Endothelial cell (in vitro differentiated cells): Measurements from ENCODE around the gene FAM110D. TPM values are rescaled to one million over a fixed set of nuclear protein-coding genes. Genes with fewer than 3 reads are reported as not detected.

Source experiments
- DNase-seq: peaks from one replicate; pipeline ENCODE4 v3.0.0; 2021; ENCODE audit warnings: low spot score
- H3K27ac Mint-ChIP-seq: one replicate; pipeline ENCODE4 v1.8.0; 2021; ENCODE audit warnings: mixed read lengths, inconsistent platforms; ENCODE audit not compliant: unreplicated experiment
- H3K27me3 Mint-ChIP-seq: one replicate; pipeline ENCODE4 v1.8.0; 2021; ENCODE audit warnings: mild to moderate bottlenecking, moderate library complexity, mixed read lengths, inconsistent platforms; ENCODE audit not compliant: unreplicated experiment
- H3K36me3 Mint-ChIP-seq: one replicate; pipeline ENCODE4 v1.8.0; 2021; ENCODE audit warnings: mild to moderate bottlenecking, low read depth, mixed read lengths, inconsistent platforms; ENCODE audit not compliant: unreplicated experiment
- H3K4me1 Mint-ChIP-seq: one replicate; pipeline ENCODE4 v1.8.0; 2021; ENCODE audit warnings: mild to moderate bottlenecking, mixed read lengths, inconsistent platforms; ENCODE audit not compliant: unreplicated experiment
- H3K4me3 Mint-ChIP-seq: one replicate; pipeline ENCODE4 v1.8.0; 2021; ENCODE audit warnings: mild to moderate bottlenecking, mixed read lengths, inconsistent platforms; ENCODE audit not compliant: unreplicated experiment
- H3K9me3 Mint-ChIP-seq: one replicate; pipeline ENCODE4 v1.8.0; 2021; ENCODE audit warnings: mixed read lengths, inconsistent platforms; ENCODE audit not compliant: unreplicated experiment
- total RNA-seq: library from RNA; stranded (reverse); fragmentation: NEBNext Ultra II Directional; extraction: Animal tissue kit (Norgen Biotek cat#: 25700); gene quantifications from one replicate; pipeline ENCODE4 v1.2.1, GENCODE V29; 2021; ENCODE audit not compliant: unreplicated experiment
- TF ChIP-seq, protein P1 (sequence below): fragments of 200-600 bp; sonication (generic); IDR thresholded peaks from one replicate; pipeline ENCODE4 v1.5.0; 2021; ENCODE audit warnings: antibody characterized with exemption; ENCODE audit not compliant: unreplicated experiment

Gene FAM110D
- total RNA-seq, 1 donor from 2014 or later, result 13.5 TPM

DNA sequence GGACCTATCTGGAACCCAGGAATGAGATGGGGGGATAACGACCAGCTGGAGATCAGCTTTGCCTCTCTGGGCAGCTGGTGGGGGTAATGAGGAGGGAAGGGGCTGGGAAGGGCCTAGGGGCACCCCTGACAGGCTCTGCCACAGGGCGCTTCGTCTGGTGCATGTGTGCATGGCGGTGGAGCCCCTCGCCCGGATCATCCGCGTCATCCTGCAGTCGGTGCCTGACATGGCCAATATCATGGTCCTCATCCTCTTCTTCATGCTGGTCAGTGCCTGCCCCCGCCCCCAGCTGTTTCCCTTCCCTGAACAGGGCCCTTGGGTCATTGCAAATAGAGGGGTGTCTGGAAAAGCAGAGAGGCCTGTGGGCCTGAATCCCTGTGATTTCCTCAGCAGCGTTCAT lies 38.9 kb downstream of the FAM110D start:
- Mint-ChIP-seq H3K36me3 (no peaks in the 10 kb centered on the region), H3K27me3 (peaks cover 3% of the 10 kb centered on the region), H3K27ac (no peak overlapping the region), H3K9me3 (no peaks in the 10 kb centered on the region), H3K4me3 (no peak overlapping the region), H3K4me1 (no peaks in the 10 kb centered on the region)
- TF ChIP-seq, protein P1, sequence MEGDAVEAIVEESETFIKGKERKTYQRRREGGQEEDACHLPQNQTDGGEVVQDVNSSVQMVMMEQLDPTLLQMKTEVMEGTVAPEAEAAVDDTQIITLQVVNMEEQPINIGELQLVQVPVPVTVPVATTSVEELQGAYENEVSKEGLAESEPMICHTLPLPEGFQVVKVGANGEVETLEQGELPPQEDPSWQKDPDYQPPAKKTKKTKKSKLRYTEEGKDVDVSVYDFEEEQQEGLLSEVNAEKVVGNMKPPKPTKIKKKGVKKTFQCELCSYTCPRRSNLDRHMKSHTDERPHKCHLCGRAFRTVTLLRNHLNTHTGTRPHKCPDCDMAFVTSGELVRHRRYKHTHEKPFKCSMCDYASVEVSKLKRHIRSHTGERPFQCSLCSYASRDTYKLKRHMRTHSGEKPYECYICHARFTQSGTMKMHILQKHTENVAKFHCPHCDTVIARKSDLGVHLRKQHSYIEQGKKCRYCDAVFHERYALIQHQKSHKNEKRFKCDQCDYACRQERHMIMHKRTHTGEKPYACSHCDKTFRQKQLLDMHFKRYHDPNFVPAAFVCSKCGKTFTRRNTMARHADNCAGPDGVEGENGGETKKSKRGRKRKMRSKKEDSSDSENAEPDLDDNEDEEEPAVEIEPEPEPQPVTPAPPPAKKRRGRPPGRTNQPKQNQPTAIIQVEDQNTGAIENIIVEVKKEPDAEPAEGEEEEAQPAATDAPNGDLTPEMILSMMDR, result no peak
- DNase-seq, result no peak

DNA sequence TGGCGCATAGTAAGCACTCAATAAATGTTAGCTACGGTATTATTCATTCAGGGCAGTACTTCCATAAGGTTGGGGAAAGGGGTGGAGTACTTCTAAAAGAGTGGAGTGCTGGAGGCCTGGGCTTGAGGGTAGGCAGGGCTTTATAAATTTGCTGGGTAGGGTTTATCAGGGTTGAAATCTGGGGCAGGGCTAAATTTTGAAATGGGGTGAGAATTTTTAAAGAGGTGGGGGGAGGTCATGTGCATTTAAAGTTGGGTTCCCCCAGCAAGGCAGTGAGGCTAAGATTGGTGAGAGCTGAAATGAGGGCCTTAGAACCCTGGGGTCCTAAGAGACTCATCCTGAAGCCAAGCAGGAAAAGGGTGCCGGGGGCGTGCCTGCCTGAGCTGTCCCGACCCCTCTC lies 41.5 kb downstream of the FAM110D start:
- H3K27ac Mint-ChIP-seq, result no peak overlapping the region
- no peak overlapping the region for H3K4me3 Mint-ChIP-seq
- TF ChIP-seq, protein P1, result no peak
- H3K9me3 Mint-ChIP-seq, result no peaks in the 10 kb centered on the region
- peaks cover 3% of the 10 kb centered on the region for H3K4me1 Mint-ChIP-seq
- H3K36me3 Mint-ChIP-seq, result no peaks in the 10 kb centered on the region
- DNase-seq, result no peak
- peaks cover 3% of the 10 kb centered on the region for H3K27me3 Mint-ChIP-seq

DNA sequence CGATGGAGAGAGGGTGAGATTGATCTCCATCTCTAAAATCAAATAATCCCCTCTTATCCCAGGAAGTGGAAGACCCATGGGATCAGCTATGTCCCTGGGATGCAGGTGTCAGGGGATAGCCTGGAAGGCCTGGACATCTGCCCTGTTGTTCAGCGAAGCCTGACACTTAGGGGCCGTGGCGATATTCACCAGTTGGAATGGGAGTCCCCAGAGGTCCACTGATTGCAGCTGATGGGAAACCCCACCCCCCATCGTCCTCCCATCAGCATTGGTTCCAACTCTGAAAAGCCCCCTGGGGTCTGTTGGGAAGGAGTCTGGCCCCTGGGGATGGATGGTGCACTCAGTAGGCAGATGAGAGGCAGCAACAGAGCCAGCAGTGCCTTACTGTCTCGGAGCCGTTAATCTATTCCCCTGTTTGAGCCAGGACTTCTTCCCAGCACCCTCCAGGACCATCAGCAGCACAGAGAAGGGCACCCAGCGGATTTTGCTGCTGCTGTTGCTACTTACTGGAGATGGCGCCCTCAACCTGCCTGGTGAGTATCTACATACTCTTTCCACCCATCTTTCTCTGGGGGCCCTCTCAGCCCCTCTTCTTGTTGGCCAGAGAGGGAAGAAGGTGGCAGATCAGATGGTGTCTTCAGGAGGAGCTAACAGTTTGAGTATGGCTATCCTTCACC lies 44.9 kb downstream of the FAM110D start:
- Mint-ChIP-seq H3K27ac (no peak overlapping the region), H3K27me3 (peaks cover 7% of the 10 kb centered on the region), H3K4me3 (no peak overlapping the region), H3K4me1 (peaks cover 3% of the 10 kb centered on the region), H3K36me3 (no peaks in the 10 kb centered on the region), H3K9me3 (no peaks in the 10 kb centered on the region)
- DNase-seq, result no peak
- TF ChIP-seq, protein P1, result no peak

DNA sequence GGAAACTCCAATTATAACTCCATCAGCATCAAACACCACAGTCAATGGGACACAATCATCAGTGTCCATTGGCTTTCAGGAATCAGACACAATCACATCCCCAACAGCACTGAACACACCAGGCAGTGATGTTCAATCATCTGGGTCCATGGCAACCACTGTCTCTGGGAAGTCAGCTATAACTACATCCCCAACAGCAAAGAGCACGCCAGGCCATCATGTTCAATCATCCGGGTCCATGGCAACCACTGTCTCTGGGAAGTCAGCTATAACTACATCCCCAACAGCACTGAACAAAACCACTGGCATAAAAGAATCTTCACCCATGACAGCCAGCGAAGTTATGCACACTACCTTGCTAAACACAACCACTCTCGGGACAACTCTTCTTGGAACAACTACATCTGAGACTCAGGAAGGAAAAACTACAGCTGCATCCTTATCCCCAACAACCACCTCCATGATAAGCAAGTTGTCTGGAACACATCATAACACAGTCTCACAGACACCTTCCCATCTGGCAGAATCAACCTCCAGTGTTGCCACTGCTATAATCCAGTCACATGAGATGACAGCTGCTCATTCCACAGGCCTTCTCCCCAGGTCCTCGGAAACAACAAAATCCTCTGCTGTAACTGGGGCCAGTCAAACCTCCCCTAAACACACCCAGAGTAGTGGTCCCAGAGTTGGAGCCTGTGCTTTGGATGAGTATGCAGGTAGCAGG lies 51.4 kb downstream of the FAM110D start:
- H3K4me1 Mint-ChIP-seq, result peaks cover 8% of the 10 kb centered on the region
- no peaks in the 10 kb centered on the region for H3K36me3 Mint-ChIP-seq

DNA sequence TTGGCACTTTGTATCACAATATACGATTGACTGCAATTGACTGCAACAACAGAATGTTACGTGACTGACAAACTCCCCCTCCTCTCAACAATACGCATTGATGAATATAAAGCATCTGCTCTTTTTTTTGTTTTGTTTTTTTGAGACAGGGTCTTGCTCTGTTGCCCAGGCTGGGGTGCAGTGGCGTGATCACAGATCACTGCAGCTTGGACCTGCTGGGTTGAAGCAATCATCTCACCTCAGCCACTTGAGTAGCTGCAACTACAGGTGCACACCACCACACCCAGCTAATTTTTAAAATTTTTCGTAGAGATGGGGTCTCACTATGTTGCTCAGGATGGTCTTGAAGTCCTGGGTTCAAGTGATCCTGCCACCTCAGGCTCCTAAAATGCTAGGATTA lies 53.8 kb downstream of the FAM110D start:
- TF ChIP-seq, protein P1, result no peak
- no peak overlapping the region for H3K27ac Mint-ChIP-seq
- peaks cover 8% of the 10 kb centered on the region for H3K4me1 Mint-ChIP-seq
- no peaks in the 10 kb centered on the region for H3K27me3 Mint-ChIP-seq
- no peak overlapping the region for H3K4me3 Mint-ChIP-seq
- no peaks in the 10 kb centered on the region for H3K36me3 Mint-ChIP-seq
- no peaks in the 10 kb centered on the region for H3K9me3 Mint-ChIP-seq
- DNase-seq, result no peak

More for the DNA sequence above, 51.4 kb downstream of the FAM110D start:
- Mint-ChIP-seq H3K4me3 (no peak overlapping the region), H3K9me3 (no peaks in the 10 kb centered on the region), H3K27me3 (peaks cover 3% of the 10 kb centered on the region), H3K27ac (no peak overlapping the region)
- no peak for DNase-seq
- TF ChIP-seq, protein P1, result no peak
